OCI-LY7 (cell line): ENCODE results near the gene ZFP36.

ENCODE experiments used
- EZH2phosphoT487 ChIP-seq: fragments of 200-600 bp; sonication (generic); IDR thresholded peaks from 2 replicates; pipeline ENCODE4 v1.6.1; 2018; ENCODE audit warnings: low read depth, borderline replicate concordance, mild to moderate bottlenecking, mixed run types, antibody characterized with exemption, low read length, moderate library complexity, mixed read lengths
- TF ChIP-seq, protein P1 (sequence below): fragments of 200-600 bp; sonication (generic); conservative IDR thresholded peaks from 2 replicates; pipeline ENCODE4 v1.5.1; 2014; ENCODE audit warnings: mild to moderate bottlenecking, antibody characterized with exemption, low read length, moderate library complexity, mixed read lengths

DNA sequence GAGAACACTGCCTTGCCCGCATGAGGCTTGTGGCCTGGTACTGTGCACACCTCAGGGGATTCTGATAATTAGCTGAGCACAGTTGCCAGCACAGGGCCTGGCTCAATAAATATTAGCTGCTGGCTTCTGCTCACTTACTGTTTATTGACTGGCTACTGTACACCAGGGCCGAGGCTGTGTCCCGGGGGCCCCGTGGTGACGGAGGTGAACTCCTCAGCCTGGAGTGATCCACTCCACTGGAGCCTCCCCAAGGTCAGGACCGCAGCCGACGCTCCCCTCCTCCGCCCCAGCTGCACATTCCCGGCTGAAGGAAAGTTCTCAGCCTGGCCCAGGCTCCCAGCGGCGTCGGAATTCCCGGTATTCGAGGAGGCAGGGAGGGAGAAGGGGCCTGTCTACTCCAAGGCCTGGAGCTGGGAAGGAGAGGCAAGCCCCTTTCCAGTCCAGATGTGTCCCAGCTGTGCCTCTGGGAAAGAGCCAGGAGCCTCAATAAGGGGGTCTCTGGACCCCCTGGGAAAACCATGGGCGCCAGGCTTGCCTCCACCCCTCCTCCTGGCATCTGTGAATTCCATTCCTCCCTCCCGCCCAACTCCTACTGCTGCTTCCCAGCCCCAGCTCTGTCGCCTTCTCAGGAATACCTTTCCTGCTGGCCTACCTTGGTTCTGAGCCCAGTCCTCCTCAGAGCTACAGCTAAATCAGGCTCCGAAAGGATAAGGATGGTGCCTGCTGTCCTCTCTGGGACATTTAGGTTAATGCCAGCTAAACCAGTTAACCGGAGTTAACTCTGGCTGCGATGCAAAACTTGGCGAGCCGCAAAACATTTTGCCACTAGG, 21.9 kb downstream of the ZFP36 start:
- TF ChIP-seq, protein P1, sequence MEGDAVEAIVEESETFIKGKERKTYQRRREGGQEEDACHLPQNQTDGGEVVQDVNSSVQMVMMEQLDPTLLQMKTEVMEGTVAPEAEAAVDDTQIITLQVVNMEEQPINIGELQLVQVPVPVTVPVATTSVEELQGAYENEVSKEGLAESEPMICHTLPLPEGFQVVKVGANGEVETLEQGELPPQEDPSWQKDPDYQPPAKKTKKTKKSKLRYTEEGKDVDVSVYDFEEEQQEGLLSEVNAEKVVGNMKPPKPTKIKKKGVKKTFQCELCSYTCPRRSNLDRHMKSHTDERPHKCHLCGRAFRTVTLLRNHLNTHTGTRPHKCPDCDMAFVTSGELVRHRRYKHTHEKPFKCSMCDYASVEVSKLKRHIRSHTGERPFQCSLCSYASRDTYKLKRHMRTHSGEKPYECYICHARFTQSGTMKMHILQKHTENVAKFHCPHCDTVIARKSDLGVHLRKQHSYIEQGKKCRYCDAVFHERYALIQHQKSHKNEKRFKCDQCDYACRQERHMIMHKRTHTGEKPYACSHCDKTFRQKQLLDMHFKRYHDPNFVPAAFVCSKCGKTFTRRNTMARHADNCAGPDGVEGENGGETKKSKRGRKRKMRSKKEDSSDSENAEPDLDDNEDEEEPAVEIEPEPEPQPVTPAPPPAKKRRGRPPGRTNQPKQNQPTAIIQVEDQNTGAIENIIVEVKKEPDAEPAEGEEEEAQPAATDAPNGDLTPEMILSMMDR: no peak
- no peak for TF ChIP-seq EZH2phosphoT487
